Activated naive CD8-positive, alpha-beta T cell treated with anti-CD3 and anti-CD28 coated beads, Interleukin-2, amount 10 ng/mL, durations not matched to agents 7 days and 5 days (primary cell): ENCODE results near the gene CHCHD3. TPM values are rescaled to one million over a fixed set of nuclear protein-coding genes. Genes with fewer than 3 reads are reported as not detected.

Source experiments
- ATAC-seq: fragments of 150-1000 bp; cut with Tn5 transposase; one replicate; pipeline ENCODE4 v1.10.0; 2021; ENCODE audit warnings: low read depth, moderate library complexity
- POLR2A ChIA-PET: fragments of 350-600 bp; sonication (Branson Sonifier 250); formaldehyde crosslinking; loops from one replicate; lab custom pipeline; 2021; ENCODE audit warnings: antibody characterized with exemption; lab: Charles Lee
- DNase-seq: peaks from one replicate; pipeline ENCODE4 v3.0.0; 2021
- H3K27ac Mint-ChIP-seq: one replicate; pipeline ENCODE4 v1.8.0; 2022; ENCODE audit warnings: mild to moderate bottlenecking, mixed read lengths
- H3K27me3 Mint-ChIP-seq: one replicate; pipeline ENCODE4 v1.8.0; 2022; ENCODE audit warnings: mild to moderate bottlenecking, moderate library complexity, mixed read lengths
- H3K36me3 Mint-ChIP-seq: one replicate; pipeline ENCODE4 v1.8.0; 2021; ENCODE audit warnings: mild to moderate bottlenecking, mixed read lengths
- H3K4me1 Mint-ChIP-seq: one replicate; pipeline ENCODE4 v1.8.0; 2021; ENCODE audit warnings: mixed read lengths
- H3K4me3 Mint-ChIP-seq: one replicate; pipeline ENCODE4 v1.8.0; 2022; ENCODE audit warnings: mild to moderate bottlenecking, moderate library complexity, mixed read lengths
- H3K9me3 Mint-ChIP-seq: one replicate; pipeline ENCODE4 v1.8.0; 2021; ENCODE audit warnings: mixed read lengths
- total RNA-seq, 2 experiments: library from RNA; stranded (reverse); gene quantifications; one replicate each; pipeline ENCODE4 v1.2.3, GENCODE V29; 2021

CHCHD3 gene
- total RNA-seq, 2 experiments from 2014 or later = 40.4 to 44.5 TPM

GRCh38 chr7:133024596-133024995 is 57.3 kb downstream of the CHCHD3 start:
- ATAC-seq = no peak
- H3K27ac Mint-ChIP-seq = no peak overlapping the region
- no peak overlapping the region for H3K4me3 Mint-ChIP-seq
- no peaks in the 10 kb centered on the region for H3K27me3 Mint-ChIP-seq
- H3K4me1 Mint-ChIP-seq = peaks cover 4% of the 10 kb centered on the region
- no peak for DNase-seq
- H3K36me3 Mint-ChIP-seq = peaks cover 12% of the 10 kb centered on the region
- POLR2A ChIA-PET = no interaction called here
- H3K9me3 Mint-ChIP-seq = peaks cover 2% of the 10 kb centered on the region

- Mint-ChIP-seq H3K36me3 (peaks cover 10% of the 10 kb centered on the region), H3K27ac (no peak overlapping the region), H3K9me3 (peaks cover 2% of the 10 kb centered on the region), H3K27me3 (no peaks in the 10 kb centered on the region), H3K4me3 (no peak overlapping the region), H3K4me1 (no peaks in the 10 kb centered on the region)
- DNase-seq = no peak
- POLR2A ChIA-PET = no interaction called here
- no peak for ATAC-seq
These were observed 58.4 kb downstream of the CHCHD3 start for GRCh38 chr7:133023370-133024071.

GRCh38 chr7:133022661-133023060 is 59.2 kb downstream of the CHCHD3 start:
- Mint-ChIP-seq H3K36me3 (peaks cover 8% of the 10 kb centered on the region), H3K4me3 (no peak overlapping the region), H3K27ac (no peak overlapping the region), H3K9me3 (peaks cover 2% of the 10 kb centered on the region), H3K4me1 (no peaks in the 10 kb centered on the region), H3K27me3 (no peaks in the 10 kb centered on the region)
- DNase-seq (no peak), ATAC-seq (no peak)
- POLR2A ChIA-PET = no interaction called here

GRCh38 chr7:133021196-133021595 is 60.7 kb downstream of the CHCHD3 start:
- Mint-ChIP-seq H3K27me3 (no peaks in the 10 kb centered on the region), H3K9me3 (no peaks in the 10 kb centered on the region), H3K36me3 (peaks cover 7% of the 10 kb centered on the region), H3K4me1 (no peaks in the 10 kb centered on the region), H3K27ac (no peak overlapping the region), H3K4me3 (no peak overlapping the region)
- ATAC-seq (no peak), DNase-seq (no peak)
- POLR2A ChIA-PET = no interaction called here

GRCh38 chr7:133020496-133020895 is 61.4 kb downstream of the CHCHD3 start:
- H3K4me1 Mint-ChIP-seq = peaks cover 1% of the 10 kb centered on the region
- peaks cover 9% of the 10 kb centered on the region for H3K36me3 Mint-ChIP-seq
- DNase-seq (no peak), ATAC-seq (no peak)
- peaks cover 2% of the 10 kb centered on the region for H3K9me3 Mint-ChIP-seq
- H3K4me3 Mint-ChIP-seq = no peak overlapping the region
- H3K27ac Mint-ChIP-seq = no peak overlapping the region
- H3K27me3 Mint-ChIP-seq = no peaks in the 10 kb centered on the region
- POLR2A ChIA-PET = no interaction called here

- H3K36me3 Mint-ChIP-seq = peaks cover 9% of the 10 kb centered on the region
- ATAC-seq (no peak), DNase-seq (no peak)
- H3K4me3 Mint-ChIP-seq = no peak overlapping the region
- peaks cover 2% of the 10 kb centered on the region for H3K9me3 Mint-ChIP-seq
- POLR2A ChIA-PET = no interaction called here
- H3K27ac Mint-ChIP-seq = no peak overlapping the region
- no peaks in the 10 kb centered on the region for H3K27me3 Mint-ChIP-seq
- peaks cover 1% of the 10 kb centered on the region for H3K4me1 Mint-ChIP-seq
These were observed 62.3 kb downstream of the CHCHD3 start for GRCh38 chr7:133019590-133019989.

GRCh38 chr7:133016604-133017003 is 65.3 kb downstream of the CHCHD3 start:
- Mint-ChIP-seq H3K36me3 (peaks cover 15% of the 10 kb centered on the region), H3K27me3 (no peaks in the 10 kb centered on the region), H3K4me3 (no peak overlapping the region), H3K9me3 (peaks cover 2% of the 10 kb centered on the region), H3K4me1 (peaks cover 1% of the 10 kb centered on the region), H3K27ac (no peak overlapping the region)
- POLR2A ChIA-PET = no interaction called here
- ATAC-seq = no peak
- DNase-seq = no peak

- peaks cover 17% of the 10 kb centered on the region for H3K36me3 Mint-ChIP-seq
- H3K4me1 Mint-ChIP-seq = peaks cover 1% of the 10 kb centered on the region
- H3K27me3 Mint-ChIP-seq = no peaks in the 10 kb centered on the region
- H3K4me3 Mint-ChIP-seq = no peak overlapping the region
- ATAC-seq (no peak), DNase-seq (no peak)
- peaks cover 3% of the 10 kb centered on the region for H3K9me3 Mint-ChIP-seq
- POLR2A ChIA-PET = no interaction called here
- no peak overlapping the region for H3K27ac Mint-ChIP-seq
These were observed 66.0 kb downstream of the CHCHD3 start for GRCh38 chr7:133015888-133016287.

- ATAC-seq (no peak), DNase-seq (no peak)
- no peaks in the 10 kb centered on the region for H3K27me3 Mint-ChIP-seq
- H3K27ac Mint-ChIP-seq = no peak overlapping the region
- peaks cover 1% of the 10 kb centered on the region for H3K4me1 Mint-ChIP-seq
- H3K36me3 Mint-ChIP-seq = peaks cover 36% of the 10 kb centered on the region
- H3K9me3 Mint-ChIP-seq = peaks cover 15% of the 10 kb centered on the region
- H3K4me3 Mint-ChIP-seq = no peak overlapping the region
- POLR2A ChIA-PET = no interaction called here
These were observed 70.1 kb downstream of the CHCHD3 start for GRCh38 chr7:133011746-133012145.

- Mint-ChIP-seq H3K4me3 (no peak overlapping the region), H3K4me1 (no peaks in the 10 kb centered on the region), H3K27ac (no peak overlapping the region), H3K27me3 (no peaks in the 10 kb centered on the region), H3K36me3 (peaks cover 40% of the 10 kb centered on the region), H3K9me3 (peaks cover 13% of the 10 kb centered on the region)
- DNase-seq (no peak), ATAC-seq (no peak)
- POLR2A ChIA-PET = no interaction called here
These were observed 72.3 kb downstream of the CHCHD3 start for GRCh38 chr7:133009426-133010252.

GRCh38 chr7:133007961-133008360 is 73.9 kb downstream of the CHCHD3 start:
- Mint-ChIP-seq H3K4me1 (no peaks in the 10 kb centered on the region), H3K4me3 (no peak overlapping the region), H3K27me3 (no peaks in the 10 kb centered on the region), H3K27ac (no peak overlapping the region), H3K9me3 (peaks cover 15% of the 10 kb centered on the region), H3K36me3 (peaks cover 48% of the 10 kb centered on the region)
- DNase-seq (no peak), ATAC-seq (no peak)
- POLR2A ChIA-PET = interaction anchor here (0.6 kb wide), 1 partner anchor 371 kb away, joined by 3 read pairs; no protein-coding TSS in a partner anchor

- no peak for DNase-seq
- H3K4me1 Mint-ChIP-seq = no peaks in the 10 kb centered on the region
- no peaks in the 10 kb centered on the region for H3K27me3 Mint-ChIP-seq
- POLR2A ChIA-PET = no interaction called here
- H3K4me3 Mint-ChIP-seq = no peak overlapping the region
- no peak for ATAC-seq
- no peak overlapping the region for H3K27ac Mint-ChIP-seq
- H3K9me3 Mint-ChIP-seq = peaks cover 12% of the 10 kb centered on the region
- peaks cover 34% of the 10 kb centered on the region for H3K36me3 Mint-ChIP-seq
These were observed 78.6 kb downstream of the CHCHD3 start for GRCh38 chr7:133003052-133003910.

- peaks cover 22% of the 10 kb centered on the region for H3K36me3 Mint-ChIP-seq
- POLR2A ChIA-PET = no interaction called here
- no peak overlapping the region for H3K4me3 Mint-ChIP-seq
- H3K9me3 Mint-ChIP-seq = peaks cover 2% of the 10 kb centered on the region
- no peaks in the 10 kb centered on the region for H3K4me1 Mint-ChIP-seq
- DNase-seq (no peak), ATAC-seq (no peak)
- H3K27ac Mint-ChIP-seq = no peak overlapping the region
- H3K27me3 Mint-ChIP-seq = no peaks in the 10 kb centered on the region
These were observed 80.2 kb downstream of the CHCHD3 start for GRCh38 chr7:133001727-133002126.
